ENCODE data around the gene KBTBD4. TPM values are rescaled to one million over a fixed set of nuclear protein-coding genes. Genes with fewer than 3 reads are reported as not detected.

Gene KBTBD4
- polyA plus RNA-seq, 2 of the 4 experiments (the other 2 are of a cell fraction) = 21.0 to 22.8 TPM

GRCh38 chr11:47605921-47606320 lies 27.2 kb upstream of the KBTBD4 start:
- 82% methylated on average over 3 of the region's 3 CpGs for WGBS (ENCODE audit: missing lambda C conversion rate)
- FAIRE-seq = no peak
- CTCF ChIA-PET = interaction anchor here (1.2 to 3.1 kb wide), 5 partner anchors 11 to 248 kb away, joined by 3 to 12 read pairs (median 5); no protein-coding TSS in a partner anchor
- no peaks in the 10 kb centered on the region for H3K4me1 ChIP-seq
- H3K4me3 ChIP-seq = no peak overlapping the region
- POLR2A ChIA-PET = no interaction called here
- no peak overlapping the region for H3K4me2 ChIP-seq
- no peak for ATAC-seq
- DNase-seq (ENCODE audit: low read depth in 1 of 2, low spot score in 1 of 2) = no peak
- no peak for TF ChIP-seq JUN (IDR thresholded peaks at IDR 0.05)
- no peak for TF ChIP-seq ATOH8 (CRISPR knock-in tag; IDR thresholded peaks at IDR 0.05; ENCODE audit: low read depth)
- no peak for TF ChIP-seq MYC (IDR thresholded peaks at IDR 0.05; ENCODE audit: borderline replicate concordance, low read length)
- no peak for TF ChIP-seq BCL3 (IDR thresholded peaks at IDR 0.05)
- no peak for TF ChIP-seq REST (IDR thresholded peaks at IDR 0.05)
- TF ChIP-seq FOSB (CRISPR knock-in tag; IDR thresholded peaks at IDR 0.05) = no peak
- no peak for TF ChIP-seq ZNF302 (CRISPR knock-in tag; IDR thresholded peaks at IDR 0.05)
- TF ChIP-seq KDM5A (IDR thresholded peaks at IDR 0.05) = no peak
- TF ChIP-seq RCOR1 (IDR thresholded peaks at IDR 0.05; ENCODE audit: low read depth, low read length) = no peak
- TF ChIP-seq GATA3 (IDR thresholded peaks at IDR 0.05; ENCODE audit: borderline replicate concordance) = no peak
- TF ChIP-seq, protein P1, sequence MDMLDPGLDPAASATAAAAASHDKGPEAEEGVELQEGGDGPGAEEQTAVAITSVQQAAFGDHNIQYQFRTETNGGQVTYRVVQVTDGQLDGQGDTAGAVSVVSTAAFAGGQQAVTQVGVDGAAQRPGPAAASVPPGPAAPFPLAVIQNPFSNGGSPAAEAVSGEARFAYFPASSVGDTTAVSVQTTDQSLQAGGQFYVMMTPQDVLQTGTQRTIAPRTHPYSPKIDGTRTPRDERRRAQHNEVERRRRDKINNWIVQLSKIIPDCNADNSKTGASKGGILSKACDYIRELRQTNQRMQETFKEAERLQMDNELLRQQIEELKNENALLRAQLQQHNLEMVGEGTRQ (IDR thresholded peaks at IDR 0.05) = no peak
- TF ChIP-seq, protein P2, sequence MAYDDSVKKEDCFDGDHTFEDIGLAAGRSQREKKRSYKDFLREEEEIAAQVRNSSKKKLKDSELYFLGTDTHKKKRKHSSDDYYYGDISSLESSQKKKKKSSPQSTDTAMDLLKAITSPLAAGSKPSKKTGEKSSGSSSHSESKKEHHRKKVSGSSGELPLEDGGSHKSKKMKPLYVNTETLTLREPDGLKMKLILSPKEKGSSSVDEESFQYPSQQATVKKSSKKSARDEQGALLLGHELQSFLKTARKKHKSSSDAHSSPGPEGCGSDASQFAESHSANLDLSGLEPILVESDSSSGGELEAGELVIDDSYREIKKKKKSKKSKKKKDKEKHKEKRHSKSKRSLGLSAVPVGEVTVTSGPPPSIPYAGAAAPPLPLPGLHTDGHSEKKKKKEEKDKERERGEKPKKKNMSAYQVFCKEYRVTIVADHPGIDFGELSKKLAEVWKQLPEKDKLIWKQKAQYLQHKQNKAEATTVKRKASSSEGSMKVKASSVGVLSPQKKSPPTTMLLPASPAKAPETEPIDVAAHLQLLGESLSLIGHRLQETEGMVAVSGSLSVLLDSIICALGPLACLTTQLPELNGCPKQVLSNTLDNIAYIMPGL (CRISPR knock-in tag; IDR thresholded peaks at IDR 0.05; ENCODE audit: borderline replicate concordance) = no peak
- TF ChIP-seq NFE2L2 (conservative IDR thresholded peaks at IDR 0.05; ENCODE audit: low read length) = no peak
- TF ChIP-seq HDAC2 (IDR thresholded peaks at IDR 0.05) = no peak
- TF ChIP-seq, protein P3, sequence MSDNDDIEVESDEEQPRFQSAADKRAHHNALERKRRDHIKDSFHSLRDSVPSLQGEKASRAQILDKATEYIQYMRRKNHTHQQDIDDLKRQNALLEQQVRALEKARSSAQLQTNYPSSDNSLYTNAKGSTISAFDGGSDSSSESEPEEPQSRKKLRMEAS (IDR thresholded peaks at IDR 0.05) = no peak
- no peak for TF ChIP-seq POLR2A (IDR thresholded peaks at IDR 0.05; ENCODE audit: low read length)
- TF ChIP-seq TP53 (CRISPR knock-in tag; IDR thresholded peaks at IDR 0.05) = no peak
- no peak for TF ChIP-seq HOXB13 (CRISPR knock-in tag; IDR thresholded peaks at IDR 0.05; ENCODE audit: low read depth)
- no peak overlapping the region for H3K27ac ChIP-seq
- H3K9me3 ChIP-seq = no peaks in the 10 kb centered on the region

DNA sequence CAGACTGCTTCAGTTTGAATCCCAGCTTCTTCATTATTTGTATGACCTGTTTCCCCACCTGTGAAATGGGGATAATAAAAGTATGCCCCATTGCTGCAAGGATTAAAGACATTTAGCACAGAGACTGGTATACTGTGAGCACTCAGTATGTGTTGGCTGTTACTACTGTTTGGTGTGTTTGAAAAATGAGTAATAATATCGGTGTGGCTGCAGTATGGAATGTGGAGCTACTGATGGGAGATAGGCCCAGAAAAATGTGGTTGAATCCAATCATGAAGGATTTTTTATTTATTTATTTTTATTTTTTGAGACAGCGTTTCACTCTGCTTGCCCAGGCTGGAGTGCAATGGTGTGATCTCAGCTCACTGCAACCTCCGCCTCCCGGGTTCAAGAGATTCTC lies 24.5 kb upstream of the KBTBD4 start:
- no peak for DNase-seq (ENCODE audit: low read depth in 1 of 2, low spot score in 1 of 2)
- ChIA-PET CTCF (interaction anchor here (0.6 kb wide), 1 partner anchor 97 kb away, joined by 3 read pairs; no protein-coding TSS in a partner anchor), POLR2A (no interaction called here)
- H3K4me1 ChIP-seq = no peaks in the 10 kb centered on the region
- WGBS (ENCODE audit: missing lambda C conversion rate) = 84% methylated on average over 4 of the region's 4 CpGs
- TF ChIP-seq POLR2A (IDR thresholded peaks at IDR 0.05; ENCODE audit: low read length) (no peak), ZSCAN20 (CRISPR knock-in tag; IDR thresholded peaks at IDR 0.05) (no peak), TFCP2L1 (CRISPR knock-in tag; IDR thresholded peaks at IDR 0.05) (no peak), EP300 (IDR thresholded peaks at IDR 0.05) (no peak), RNF2 (IDR thresholded peaks at IDR 0.05; ENCODE audit: borderline replicate concordance, low read depth) (no peak), HES2 (IDR thresholded peaks at IDR 0.05) (no peak), RARB (CRISPR knock-in tag; IDR thresholded peaks at IDR 0.05) (no peak)
- H3K9me3 ChIP-seq = no peaks in the 10 kb centered on the region
- H3K4me3 ChIP-seq = no peak overlapping the region
- no peak overlapping the region for H3K4me2 ChIP-seq
- no peak for FAIRE-seq
- no peak overlapping the region for H3K27ac ChIP-seq
- no peak for ATAC-seq
